ENCODE results near the gene NKX3-2. TPM values are rescaled to one million over a fixed set of nuclear protein-coding genes. Genes with fewer than 3 reads are reported as not detected.

NKX3-2 gene
- total RNA-seq, 6 experiments from 2014 or later, result 0.07 to 0.17 (median 0.11) TPM; not detected in 1

GRCh38 chr4:13524504-13525243 lies 19.6 kb downstream of the NKX3-2 start:
- TF ChIP-seq, protein P1, sequence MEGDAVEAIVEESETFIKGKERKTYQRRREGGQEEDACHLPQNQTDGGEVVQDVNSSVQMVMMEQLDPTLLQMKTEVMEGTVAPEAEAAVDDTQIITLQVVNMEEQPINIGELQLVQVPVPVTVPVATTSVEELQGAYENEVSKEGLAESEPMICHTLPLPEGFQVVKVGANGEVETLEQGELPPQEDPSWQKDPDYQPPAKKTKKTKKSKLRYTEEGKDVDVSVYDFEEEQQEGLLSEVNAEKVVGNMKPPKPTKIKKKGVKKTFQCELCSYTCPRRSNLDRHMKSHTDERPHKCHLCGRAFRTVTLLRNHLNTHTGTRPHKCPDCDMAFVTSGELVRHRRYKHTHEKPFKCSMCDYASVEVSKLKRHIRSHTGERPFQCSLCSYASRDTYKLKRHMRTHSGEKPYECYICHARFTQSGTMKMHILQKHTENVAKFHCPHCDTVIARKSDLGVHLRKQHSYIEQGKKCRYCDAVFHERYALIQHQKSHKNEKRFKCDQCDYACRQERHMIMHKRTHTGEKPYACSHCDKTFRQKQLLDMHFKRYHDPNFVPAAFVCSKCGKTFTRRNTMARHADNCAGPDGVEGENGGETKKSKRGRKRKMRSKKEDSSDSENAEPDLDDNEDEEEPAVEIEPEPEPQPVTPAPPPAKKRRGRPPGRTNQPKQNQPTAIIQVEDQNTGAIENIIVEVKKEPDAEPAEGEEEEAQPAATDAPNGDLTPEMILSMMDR (IDR thresholded peaks at IDR 0.05), result no peak
- Mint-ChIP-seq H3K4me1 (ENCODE audit: low read depth) (peaks cover 22% of the 10 kb centered on the region; the same call in 1 of the 2 replicates), H3K27me3 (ENCODE audit: insufficient read depth) (peaks cover 71% of the 10 kb centered on the region), H3K27ac (no peak overlapping the region), H3K36me3 (ENCODE audit: low read depth) (no peaks in the 10 kb centered on the region), H3K9me3 (peaks cover 17% of the 10 kb centered on the region; the same call in 1 of the 2 replicates), H3K4me3 (peak overlapping the region; percentile 42; the same call in 1 of the 2 replicates)
- DNase-seq, result peak; percentile 23

DNA sequence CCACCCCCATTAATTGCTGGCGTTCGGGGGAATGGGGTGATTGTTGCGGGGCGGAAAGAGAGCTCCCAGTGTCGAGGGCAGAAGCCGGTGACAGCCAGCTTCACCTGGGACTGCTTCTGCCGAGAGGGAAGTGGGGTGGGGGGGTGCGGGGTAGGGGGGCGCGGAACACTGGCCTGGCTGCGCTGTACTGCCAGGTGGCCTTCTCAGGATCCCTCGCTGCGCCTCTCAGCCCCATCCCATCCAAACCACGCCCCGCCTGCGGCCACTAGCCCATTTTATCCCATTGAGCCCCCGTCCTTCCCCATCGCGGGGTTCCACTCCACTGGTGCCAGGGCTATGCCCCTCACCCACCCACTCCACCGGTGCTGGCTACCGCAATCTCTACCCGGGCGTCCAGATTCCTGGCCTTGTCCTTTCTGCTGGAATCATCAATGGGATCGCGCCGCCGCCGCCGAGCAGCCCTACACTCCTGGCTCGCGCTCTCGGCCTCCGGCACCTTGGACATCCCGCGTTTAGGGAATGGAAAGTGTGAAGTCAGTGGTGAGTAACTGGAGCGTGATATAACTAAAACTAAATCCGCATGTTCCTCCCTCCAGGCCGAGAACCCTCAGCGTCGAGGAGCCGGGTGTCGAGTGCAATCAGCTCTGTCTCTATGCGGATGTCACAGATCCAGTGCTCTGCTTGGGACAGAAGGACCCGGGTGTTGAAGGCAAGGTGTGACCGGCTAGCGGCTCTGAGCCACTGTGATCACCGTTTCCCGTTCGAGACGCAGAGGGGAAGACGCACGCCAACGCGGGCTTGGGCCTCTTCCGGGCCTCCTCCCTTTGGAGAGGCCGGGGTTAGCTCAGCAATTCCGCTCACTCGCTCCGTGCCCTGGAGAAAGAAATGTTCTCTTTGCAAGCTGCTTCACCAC lies 20.5 kb downstream of the NKX3-2 start:
- Mint-ChIP-seq H3K27ac (no peak overlapping the region), H3K4me3 (no peak overlapping the region), H3K4me1 (ENCODE audit: low read depth) (peaks cover 20% of the 10 kb centered on the region; the same call in 1 of the 2 replicates), H3K9me3 (peaks cover 17% of the 10 kb centered on the region; the same call in 1 of the 2 replicates), H3K27me3 (ENCODE audit: insufficient read depth) (peaks cover 64% of the 10 kb centered on the region), H3K36me3 (ENCODE audit: low read depth) (no peaks in the 10 kb centered on the region)
- TF ChIP-seq, protein P1 (IDR thresholded peaks at IDR 0.05), result no peak
- no peak for DNase-seq

- no peak overlapping the region for H3K4me3 Mint-ChIP-seq
- TF ChIP-seq, protein P1 (IDR thresholded peaks at IDR 0.05), result no peak
- peaks cover 17% of the 10 kb centered on the region; the same call in 1 of the 2 replicates for H3K9me3 Mint-ChIP-seq
- no peak for DNase-seq
- peaks cover 14% of the 10 kb centered on the region; the same call in 1 of the 2 replicates for H3K4me1 Mint-ChIP-seq (ENCODE audit: low read depth)
- no peak overlapping the region for H3K27ac Mint-ChIP-seq
- peaks cover 57% of the 10 kb centered on the region for H3K27me3 Mint-ChIP-seq (ENCODE audit: insufficient read depth)
- no peaks in the 10 kb centered on the region for H3K36me3 Mint-ChIP-seq (ENCODE audit: low read depth)
Measured at GRCh38 chr4:13523105-13523477, 21.2 kb downstream of the NKX3-2 start.

- Mint-ChIP-seq H3K27me3 (ENCODE audit: insufficient read depth) (peaks cover 53% of the 10 kb centered on the region), H3K4me1 (ENCODE audit: low read depth) (peaks cover 14% of the 10 kb centered on the region; the same call in 1 of the 2 replicates), H3K36me3 (ENCODE audit: low read depth) (no peaks in the 10 kb centered on the region), H3K9me3 (peaks cover 17% of the 10 kb centered on the region; the same call in 1 of the 2 replicates), H3K27ac (no peak overlapping the region), H3K4me3 (no peak overlapping the region)
- DNase-seq, result no peak
- TF ChIP-seq, protein P1 (IDR thresholded peaks at IDR 0.05), result no peak
Measured at GRCh38 chr4:13522282-13523104, 21.8 kb downstream of the NKX3-2 start.

DNA sequence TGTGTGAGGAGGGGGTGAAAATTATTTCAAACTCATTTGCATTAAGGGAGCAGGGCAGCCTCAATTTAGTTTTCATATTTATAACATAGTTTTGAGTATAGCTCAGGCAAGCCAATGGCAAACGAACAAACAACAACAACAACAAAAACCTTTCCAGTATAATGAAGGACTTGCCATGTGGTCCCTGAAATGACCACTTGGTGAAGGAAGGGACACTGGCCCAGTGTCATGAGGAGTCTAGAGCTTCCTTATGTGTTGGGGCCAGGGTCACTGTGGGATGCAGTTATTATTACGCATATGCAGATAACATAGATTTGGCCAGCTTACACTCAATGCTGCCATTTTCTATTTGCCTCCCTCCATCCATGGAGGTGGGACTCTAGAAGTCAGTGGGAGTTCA lies 23.3 kb downstream of the NKX3-2 start:
- no peaks in the 10 kb centered on the region for H3K36me3 Mint-ChIP-seq (ENCODE audit: low read depth)
- peaks cover 14% of the 10 kb centered on the region; the same call in 1 of the 2 replicates for H3K4me1 Mint-ChIP-seq (ENCODE audit: low read depth)
- H3K27me3 Mint-ChIP-seq (ENCODE audit: insufficient read depth), result peaks cover 47% of the 10 kb centered on the region
- no peak for DNase-seq
- peaks cover 17% of the 10 kb centered on the region; the same call in 1 of the 2 replicates for H3K9me3 Mint-ChIP-seq
- TF ChIP-seq, protein P1 (IDR thresholded peaks at IDR 0.05), result no peak
- H3K27ac Mint-ChIP-seq, result no peak overlapping the region
- no peak overlapping the region for H3K4me3 Mint-ChIP-seq

Measured in HFFc6 (cell line).